Esophagus squamous epithelium (tissue), 5 donors: ENCODE results near the gene KIAA2012. TPM values are rescaled to one million over a fixed set of nuclear protein-coding genes. Genes with fewer than 3 reads are reported as not detected.

Source experiments
- DNase-seq: peaks from one replicate; lab custom pipeline; 2025; lab: John Stamatoyannopoulos, UW
- H3K27ac ChIP-seq, 4 donors: fragments of 200-600 bp; sonication (generic); one replicate each; pipeline ENCODE4 v1.5.1; 2016 to 2019; ENCODE audit warnings: mild to moderate bottlenecking in 1 of 4
- H3K27me3 ChIP-seq, 4 donors: fragments of 200-600 bp; sonication (generic); 1 replicate in 3 of 4; 2 replicates in 1 of 4; pipeline versions ENCODE4 v1.5.1 to v1.6.0; 2017 to 2021; ENCODE audit warnings: antibody characterized with exemption in 1 of 4
- H3K36me3 ChIP-seq, 3 donors: fragments of 200-600 bp; sonication (generic); one replicate each; pipeline ENCODE4 v1.5.1; 2016 to 2019
- H3K4me1 ChIP-seq, 3 donors: fragments of 200-600 bp; sonication (generic); one replicate each; pipeline ENCODE4 v1.5.1; 2017 to 2019
- H3K4me3 ChIP-seq, 4 donors: fragments of 200-600 bp; sonication (generic); 1 replicate in 3 of 4; 2 replicates in 1 of 4; pipeline ENCODE4 v1.5.1; 2016 to 2019; ENCODE audit warnings: mild to moderate bottlenecking in 2 of 4, moderate library complexity in 1 of 4
- H3K9me3 ChIP-seq, 3 donors: fragments of 200-600 bp; sonication (generic); one replicate each; pipeline ENCODE4 v1.5.1; 2016 to 2019
- POLR2A ChIP-seq, 4 donors: fragments of 450-650 bp; IDR thresholded peaks; one replicate each; pipeline ENCODE4 v1.6.1; 2017; ENCODE audit warnings: antibody characterized with exemption in 4 of 4, mild to moderate bottlenecking in 4 of 4, moderate library complexity in 3 of 4
- WGBS, 2 donors: methylation state at CpG; one replicate each; pipeline ENCODE4 v1.1.5; 2018; 5-methylcytosine and 5-hydroxymethylcytosine counted together
- intact Hi-C: fragments of 100-400 bp; cut with DNase I; formaldehyde crosslinking; loops from one replicate; pipeline ENCODE4 v1.15.0; 2022
- total RNA-seq, 4 donors: library from RNA; depleted of rRNA; stranded (reverse); fragments of >200 nt; gene quantifications; one replicate each; pipeline ENCODE4 v1.1.0, GENCODE V29; 2016
- TF ChIP-seq, protein P1 (sequence below), 6 experiments: fragments of 450-650 bp in 4 of 6; fragments of 200-600 bp in 2 of 6; sonication (generic) in 2 of 6; IDR thresholded peaks; one replicate each; pipeline ENCODE4 v1.5.1; 2016 to 2019; ENCODE audit warnings: antibody characterized with exemption in 6 of 6, mild to moderate bottlenecking in 4 of 6, moderate library complexity in 4 of 6
- donor health status: DM: yes; HTN: yes; CAD: no.

KIAA2012 gene
- total RNA-seq, 4 donors from 2014 or later, result not detected

DNA sequence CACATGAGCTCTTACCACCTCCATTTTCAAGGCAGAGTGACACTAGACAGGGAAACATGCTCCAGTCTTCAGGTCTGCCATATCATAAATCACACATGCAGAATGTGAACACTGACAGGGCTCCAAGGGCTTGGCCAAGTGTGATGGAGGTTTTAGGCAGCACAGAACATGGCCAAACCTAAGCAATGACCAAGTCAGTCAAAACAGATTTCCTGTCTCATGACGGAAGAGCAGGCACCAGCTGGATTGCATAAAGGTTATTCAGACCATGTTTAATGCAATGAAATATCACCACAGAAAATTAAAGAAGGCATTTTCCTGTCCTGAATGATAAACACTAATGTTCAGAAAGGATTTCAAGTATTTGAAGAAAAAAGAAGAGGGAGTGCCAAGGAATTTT, 92.9 kb downstream of the KIAA2012 start:
- H3K27me3 ChIP-seq, result peaks cover 0 to 7% (median 0%) of the 10 kb centered on the region in 4 donors
- no peak overlapping the region for H3K4me3 ChIP-seq
- 43 to 46% methylated on average over 1 of the region's 1 CpG for WGBS, 2 donors
- no peaks in the 10 kb centered on the region for H3K4me1 ChIP-seq
- no peak for DNase-seq
- no peak for TF ChIP-seq POLR2A (IDR thresholded peaks at IDR 0.05)
- TF ChIP-seq, protein P1, sequence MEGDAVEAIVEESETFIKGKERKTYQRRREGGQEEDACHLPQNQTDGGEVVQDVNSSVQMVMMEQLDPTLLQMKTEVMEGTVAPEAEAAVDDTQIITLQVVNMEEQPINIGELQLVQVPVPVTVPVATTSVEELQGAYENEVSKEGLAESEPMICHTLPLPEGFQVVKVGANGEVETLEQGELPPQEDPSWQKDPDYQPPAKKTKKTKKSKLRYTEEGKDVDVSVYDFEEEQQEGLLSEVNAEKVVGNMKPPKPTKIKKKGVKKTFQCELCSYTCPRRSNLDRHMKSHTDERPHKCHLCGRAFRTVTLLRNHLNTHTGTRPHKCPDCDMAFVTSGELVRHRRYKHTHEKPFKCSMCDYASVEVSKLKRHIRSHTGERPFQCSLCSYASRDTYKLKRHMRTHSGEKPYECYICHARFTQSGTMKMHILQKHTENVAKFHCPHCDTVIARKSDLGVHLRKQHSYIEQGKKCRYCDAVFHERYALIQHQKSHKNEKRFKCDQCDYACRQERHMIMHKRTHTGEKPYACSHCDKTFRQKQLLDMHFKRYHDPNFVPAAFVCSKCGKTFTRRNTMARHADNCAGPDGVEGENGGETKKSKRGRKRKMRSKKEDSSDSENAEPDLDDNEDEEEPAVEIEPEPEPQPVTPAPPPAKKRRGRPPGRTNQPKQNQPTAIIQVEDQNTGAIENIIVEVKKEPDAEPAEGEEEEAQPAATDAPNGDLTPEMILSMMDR (IDR thresholded peaks at IDR 0.05), result no peak
- H3K36me3 ChIP-seq, result no peaks in the 10 kb centered on the region
- intact Hi-C loops, result no loop called here
- no peaks in the 10 kb centered on the region for H3K9me3 ChIP-seq
- no peak overlapping the region for H3K27ac ChIP-seq

DNA sequence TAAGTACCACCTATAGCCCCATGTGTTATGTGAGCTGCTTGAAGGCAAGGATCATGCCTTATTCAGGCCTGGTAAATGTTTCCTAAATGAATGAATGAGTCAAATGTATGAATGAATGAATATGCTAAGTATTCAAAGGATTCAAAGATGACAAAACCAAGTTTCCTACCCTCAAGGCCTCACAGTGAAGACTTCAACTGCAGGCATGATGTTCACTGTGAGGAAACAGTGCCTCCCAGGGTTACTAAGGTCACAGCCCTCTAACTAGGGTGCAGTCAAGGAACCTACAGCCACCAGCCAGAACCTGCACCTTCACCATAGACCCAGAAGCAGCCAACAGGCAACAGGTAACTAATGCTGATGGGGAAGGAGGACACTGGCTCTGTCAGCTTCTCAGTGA, 96.1 kb downstream of the KIAA2012 start:
- TF ChIP-seq POLR2A (IDR thresholded peaks at IDR 0.05), result no peak
- TF ChIP-seq, protein P1 (IDR thresholded peaks at IDR 0.05), result no peak
- Histone ChIP-seq H3K4me3 (no peak overlapping the region), H3K27me3 (peaks cover 0 to 13% (median 0%) of the 10 kb centered on the region in 4 donors), H3K4me1 (peaks cover 0 to 9% (median 6%) of the 10 kb centered on the region in 3 donors), H3K36me3 (no peaks in the 10 kb centered on the region), H3K27ac (no peak overlapping the region), H3K9me3 (no peaks in the 10 kb centered on the region)
- DNase-seq, result no peak
- intact Hi-C loops, result no loop called here

GRCh38 chr2:202169832-202170424, 96.9 kb downstream of the KIAA2012 start:
- Histone ChIP-seq H3K36me3 (no peaks in the 10 kb centered on the region), H3K4me1 (peaks cover 0 to 9% (median 6%) of the 10 kb centered on the region in 3 donors), H3K27ac (no peak overlapping the region), H3K27me3 (peaks cover 0 to 13% (median 0%) of the 10 kb centered on the region in 4 donors), H3K4me3 (no peak overlapping the region), H3K9me3 (no peaks in the 10 kb centered on the region)
- DNase-seq, result no peak
- intact Hi-C loops, result no loop called here
- 84 to 87% methylated on average over 7 to 8 of the region's 8 CpGs for WGBS, 2 donors
- TF ChIP-seq, protein P1 (IDR thresholded peaks at IDR 0.05), result no peak
- no peak for TF ChIP-seq POLR2A (IDR thresholded peaks at IDR 0.05)

DNA sequence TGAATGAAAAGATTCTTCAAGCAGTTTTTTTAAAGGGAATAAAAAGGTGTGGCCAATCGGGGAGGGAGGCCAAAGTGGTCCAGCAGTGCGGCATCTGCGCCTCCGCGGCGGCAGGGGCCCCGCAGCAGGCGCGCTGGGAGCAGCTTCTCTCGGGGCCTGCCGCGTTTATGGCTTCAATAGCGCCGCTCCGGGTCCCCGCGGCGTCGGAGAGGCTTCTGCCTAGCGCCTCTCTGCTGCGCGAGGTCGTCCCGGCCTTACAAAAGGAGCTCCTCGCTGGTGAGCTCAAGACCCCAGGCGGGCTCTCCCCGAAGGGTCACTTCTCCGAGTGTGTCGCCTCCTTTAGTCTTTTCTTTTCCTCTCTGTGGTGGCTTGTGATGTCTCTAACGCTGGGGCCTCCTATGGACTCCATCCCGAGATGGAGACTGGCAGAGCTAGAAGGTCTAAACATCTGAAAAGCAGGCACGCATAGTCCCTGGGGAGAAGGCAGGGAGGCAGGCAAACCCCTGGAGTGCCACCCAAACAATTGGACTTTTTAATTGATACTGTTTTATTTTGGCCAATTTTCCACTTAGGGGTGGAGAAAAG, 98.3 kb downstream of the KIAA2012 start:
- Histone ChIP-seq H3K4me3 (peak overlapping the region in 3 of 4 donors; percentile 3 to 50 (median 24)), H3K4me1 (peaks cover 0 to 9% (median 6%) of the 10 kb centered on the region in 3 donors), H3K27ac (no peak overlapping the region), H3K27me3 (peaks cover 0 to 13% (median 0%) of the 10 kb centered on the region in 4 donors), H3K9me3 (no peaks in the 10 kb centered on the region), H3K36me3 (no peaks in the 10 kb centered on the region)
- intact Hi-C loops, result no loop called here
- no peak for DNase-seq
- 11 to 24% methylated on average over 17 to 23 of the region's 32 CpGs for WGBS, 2 donors
- TF ChIP-seq POLR2A (IDR thresholded peaks at IDR 0.05), result no peak
- TF ChIP-seq, protein P1 (IDR thresholded peaks at IDR 0.05), result no peak

- intact Hi-C loops, result no loop called here
- Histone ChIP-seq H3K4me1 (peaks cover 0 to 9% (median 6%) of the 10 kb centered on the region in 3 donors), H3K27ac (no peak overlapping the region), H3K9me3 (no peaks in the 10 kb centered on the region), H3K4me3 (no peak overlapping the region), H3K36me3 (no peaks in the 10 kb centered on the region), H3K27me3 (peaks cover 0 to 13% (median 0%) of the 10 kb centered on the region in 4 donors)
- no peak for DNase-seq
- TF ChIP-seq POLR2A (IDR thresholded peaks at IDR 0.05), result no peak
- TF ChIP-seq, protein P1 (IDR thresholded peaks at IDR 0.05), result no peak
- WGBS, 2 donors, result 41 to 56% methylated on average over 5 to 6 of the region's 6 CpGs
Observed at GRCh38 chr2:202172439-202173211, 99.6 kb downstream of the KIAA2012 start.
